Fibroblast of villous mesenchyme (primary cell): ENCODE measurements around the gene C16orf46. TPM values are rescaled to one million over a fixed set of nuclear protein-coding genes. Genes with fewer than 3 reads are reported as not detected.

Experiments used
- DNase-seq: peaks from one replicate; pipeline ENCODE4 v3.0.0-alpha.2; 2010; ENCODE audit warnings: low read depth
- H3K4me3 ChIP-seq: 2 replicates; pipeline ENCODE4 v1.5.1; 2011; ENCODE audit warnings: low read depth, mild to moderate bottlenecking, low read length
- small RNA-seq: library from RNA; depleted of rRNA; stranded (forward); fragments of <200 nt; gene quantifications from one replicate; pipeline ENCODE3, GENCODE V24; 2012
- total RNA-seq: library from RNA; depleted of rRNA; stranded (reverse); fragments of >200 nt; gene quantifications from 2 replicates; pipeline ENCODE4 v1.2.3, GENCODE V29; 2012
- TF ChIP-seq, protein P1 (sequence below): IDR thresholded peaks from 2 replicates; pipeline ENCODE4 v1.5.1; 2012; ENCODE audit warnings: low read depth, mild to moderate bottlenecking, low read length; ENCODE audit not compliant: insufficient read depth

Gene C16orf46
- total RNA-seq, 1 donor: 0.86 TPM

- no peak overlapping the region for H3K4me3 ChIP-seq
- no peak for DNase-seq
- TF ChIP-seq, protein P1, sequence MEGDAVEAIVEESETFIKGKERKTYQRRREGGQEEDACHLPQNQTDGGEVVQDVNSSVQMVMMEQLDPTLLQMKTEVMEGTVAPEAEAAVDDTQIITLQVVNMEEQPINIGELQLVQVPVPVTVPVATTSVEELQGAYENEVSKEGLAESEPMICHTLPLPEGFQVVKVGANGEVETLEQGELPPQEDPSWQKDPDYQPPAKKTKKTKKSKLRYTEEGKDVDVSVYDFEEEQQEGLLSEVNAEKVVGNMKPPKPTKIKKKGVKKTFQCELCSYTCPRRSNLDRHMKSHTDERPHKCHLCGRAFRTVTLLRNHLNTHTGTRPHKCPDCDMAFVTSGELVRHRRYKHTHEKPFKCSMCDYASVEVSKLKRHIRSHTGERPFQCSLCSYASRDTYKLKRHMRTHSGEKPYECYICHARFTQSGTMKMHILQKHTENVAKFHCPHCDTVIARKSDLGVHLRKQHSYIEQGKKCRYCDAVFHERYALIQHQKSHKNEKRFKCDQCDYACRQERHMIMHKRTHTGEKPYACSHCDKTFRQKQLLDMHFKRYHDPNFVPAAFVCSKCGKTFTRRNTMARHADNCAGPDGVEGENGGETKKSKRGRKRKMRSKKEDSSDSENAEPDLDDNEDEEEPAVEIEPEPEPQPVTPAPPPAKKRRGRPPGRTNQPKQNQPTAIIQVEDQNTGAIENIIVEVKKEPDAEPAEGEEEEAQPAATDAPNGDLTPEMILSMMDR: no peak
Observed at GRCh38 chr16:81026429-81026828, 50.6 kb downstream of the C16orf46 start.

DNA sequence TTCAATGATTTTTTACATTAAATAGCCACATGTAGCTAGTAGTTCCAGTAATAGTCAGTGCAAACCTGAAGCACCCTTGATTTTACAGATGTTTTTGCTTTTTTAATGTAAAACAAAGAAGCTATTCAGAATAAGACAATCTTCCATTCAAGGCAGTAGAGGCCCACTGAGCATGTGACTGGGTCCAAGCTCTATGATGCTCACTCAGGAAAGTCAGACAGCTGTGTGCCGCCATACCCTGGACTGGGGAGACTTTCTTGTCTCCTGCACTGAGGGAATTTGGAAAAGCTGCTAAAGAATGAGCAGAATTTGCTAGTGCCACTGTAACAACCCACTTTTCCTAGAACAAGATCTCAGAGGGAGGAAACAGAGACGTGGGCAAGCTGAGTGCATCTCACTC lies 58.5 kb downstream of the C16orf46 start:
- no peak overlapping the region for H3K4me3 ChIP-seq
- DNase-seq: no peak
- TF ChIP-seq, protein P1: no peak

GRCh38 chr16:81014672-81015071 lies 62.4 kb downstream of the C16orf46 start:
- TF ChIP-seq, protein P1: no peak
- no peak for DNase-seq
- H3K4me3 ChIP-seq: no peak overlapping the region

GRCh38 chr16:81012974-81013373 lies 64.1 kb downstream of the C16orf46 start:
- no peak for DNase-seq
- TF ChIP-seq, protein P1: no peak
- no peak overlapping the region for H3K4me3 ChIP-seq

Small RNA genes within 50 kb of the gene (small RNA-seq; reads per million reads assigned to genes)
- gene AC092718.3 (not detected), gene RNU6-1191P (not detected)

Other genes starting within 250 kb of the C16orf46 start
- gene CMC2, start 70.4 kb downstream of the C16orf46 start, total RNA-seq: 28.0 and 30.7 TPM in 2 replicates
- gene CENPN, start 70.0 kb downstream of the C16orf46 start, total RNA-seq: 44.5 and 64.8 TPM in 2 replicates
- gene ATMIN, start 41.4 kb downstream of the C16orf46 start, total RNA-seq: 36.4 and 54.0 TPM in 2 replicates
- 14.5 and 21.2 TPM in 2 replicates for gene GCSH, start 19.2 kb upstream of the C16orf46 start, total RNA-seq
- not detected in 2 replicates for gene BCO1, start 161.5 kb upstream of the C16orf46 start, total RNA-seq
- gene GAN, start 237.7 kb upstream of the C16orf46 start, total RNA-seq: 8.4 and 9.1 TPM in 2 replicates